ENCODE results near the gene NEO1. TPM values are rescaled to one million over a fixed set of nuclear protein-coding genes. Genes with fewer than 3 reads are reported as not detected.

The NEO1 gene
- total and polyA plus RNA-seq, 9 of the 15 experiments (the other 6 are each of a cell fraction or from before 2014, with no cell fraction given): 0.08 to 1.7 (median 0.48) TPM

GRCh38 chr15:73183071-73183470 lies 130.8 kb downstream of the NEO1 start:
- ATAC-seq (no peak), DNase-seq (ENCODE audit: extremely low read depth in 1 of 4, low spot score in 3 of 4) (no peak), FAIRE-seq (no peak)
- POLR2A ChIA-PET: no interaction called here
- H3K9me1 ChIP-seq (ENCODE audit: control insufficient read depth, insufficient read depth, low read length): no peaks in the 10 kb centered on the region
- no peaks in the 10 kb centered on the region for H3K36me3 ChIP-seq (ENCODE audit: control insufficient read depth, insufficient read depth, low read length)
- H3K4me2 ChIP-seq (ENCODE audit: insufficient read depth, low read length): no peak overlapping the region
- H3K4me3 ChIP-seq: no peak overlapping the region
- H3K27me3 ChIP-seq (ENCODE audit: control insufficient read depth in 2 of 2, insufficient read depth in 2 of 2, low read length in 2 of 2): no peaks in the 10 kb centered on the region
- H4K20me1 ChIP-seq (replicated peaks; ENCODE audit: control insufficient read depth, insufficient read depth, low read length): no peaks in the 10 kb centered on the region
- 3% methylated on average over 3 of the region's 3 CpGs for WGBS (ENCODE audit: insufficient coverage, low coverage, missing lambda C conversion rate)
- intact Hi-C loops (cut with micrococcal nuclease) (no loop called here), in situ Hi-C loops (cut with MboI) (no loop called here)
- no peak for TF ChIP-seq KHSRP (IDR thresholded peaks at IDR 0.05)
- TF ChIP-seq, protein P1, sequence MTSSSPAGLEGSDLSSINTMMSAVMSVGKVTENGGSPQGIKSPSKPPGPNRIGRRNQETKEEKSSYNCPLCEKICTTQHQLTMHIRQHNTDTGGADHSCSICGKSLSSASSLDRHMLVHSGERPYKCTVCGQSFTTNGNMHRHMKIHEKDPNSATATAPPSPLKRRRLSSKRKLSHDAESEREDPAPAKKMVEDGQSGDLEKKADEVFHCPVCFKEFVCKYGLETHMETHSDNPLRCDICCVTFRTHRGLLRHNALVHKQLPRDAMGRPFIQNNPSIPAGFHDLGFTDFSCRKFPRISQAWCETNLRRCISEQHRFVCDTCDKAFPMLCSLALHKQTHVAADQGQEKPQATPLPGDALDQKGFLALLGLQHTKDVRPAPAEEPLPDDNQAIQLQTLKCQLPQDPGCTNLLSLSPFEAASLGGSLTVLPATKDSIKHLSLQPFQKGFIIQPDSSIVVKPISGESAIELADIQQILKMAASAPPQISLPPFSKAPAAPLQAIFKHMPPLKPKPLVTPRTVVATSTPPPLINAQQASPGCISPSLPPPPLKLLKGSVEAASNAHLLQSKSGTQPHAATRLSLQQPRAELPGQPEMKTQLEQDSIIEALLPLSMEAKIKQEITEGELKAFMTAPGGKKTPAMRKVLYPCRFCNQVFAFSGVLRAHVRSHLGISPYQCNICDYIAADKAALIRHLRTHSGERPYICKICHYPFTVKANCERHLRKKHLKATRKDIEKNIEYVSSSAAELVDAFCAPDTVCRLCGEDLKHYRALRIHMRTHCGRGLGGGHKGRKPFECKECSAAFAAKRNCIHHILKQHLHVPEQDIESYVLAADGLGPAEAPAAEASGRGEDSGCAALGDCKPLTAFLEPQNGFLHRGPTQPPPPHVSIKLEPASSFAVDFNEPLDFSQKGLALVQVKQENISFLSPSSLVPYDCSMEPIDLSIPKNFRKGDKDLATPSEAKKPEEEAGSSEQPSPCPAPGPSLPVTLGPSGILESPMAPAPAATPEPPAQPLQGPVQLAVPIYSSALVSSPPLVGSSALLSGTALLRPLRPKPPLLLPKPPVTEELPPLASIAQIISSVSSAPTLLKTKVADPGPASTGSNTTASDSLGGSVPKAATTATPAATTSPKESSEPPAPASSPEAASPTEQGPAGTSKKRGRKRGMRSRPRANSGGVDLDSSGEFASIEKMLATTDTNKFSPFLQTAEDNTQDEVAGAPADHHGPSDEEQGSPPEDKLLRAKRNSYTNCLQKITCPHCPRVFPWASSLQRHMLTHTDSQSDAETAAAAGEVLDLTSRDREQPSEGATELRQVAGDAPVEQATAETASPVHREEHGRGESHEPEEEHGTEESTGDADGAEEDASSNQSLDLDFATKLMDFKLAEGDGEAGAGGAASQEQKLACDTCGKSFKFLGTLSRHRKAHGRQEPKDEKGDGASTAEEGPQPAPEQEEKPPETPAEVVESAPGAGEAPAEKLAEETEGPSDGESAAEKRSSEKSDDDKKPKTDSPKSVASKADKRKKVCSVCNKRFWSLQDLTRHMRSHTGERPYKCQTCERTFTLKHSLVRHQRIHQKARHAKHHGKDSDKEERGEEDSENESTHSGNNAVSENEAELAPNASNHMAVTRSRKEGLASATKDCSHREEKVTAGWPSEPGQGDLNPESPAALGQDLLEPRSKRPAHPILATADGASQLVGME (CRISPR knock-in tag; IDR thresholded peaks at IDR 0.05): no peak
- no peaks in the 10 kb centered on the region for H3K9me3 ChIP-seq (replicated peaks; ENCODE audit: control insufficient read depth, insufficient read depth, low read depth, low read length)
- CTCF ChIA-PET (ENCODE audit: low intra/inter-chr PET ratio): no interaction called here
- no peak overlapping the region for H2AFZ ChIP-seq (ENCODE audit: low read depth, low read length)
- H3K9ac ChIP-seq (ENCODE audit: insufficient read depth in 1 of 2, low read depth in 2 of 2, low read length in 2 of 2): no peak overlapping the region
- H3K79me2 ChIP-seq (ENCODE audit: control insufficient read depth, insufficient read depth, low read length): no peaks in the 10 kb centered on the region
- H3K27ac ChIP-seq (ENCODE audit: extremely low read depth, low read depth, low read length): no peak overlapping the region
- H3K4me1 ChIP-seq (replicated peaks in 1 of 2; ENCODE audit: control insufficient read depth in 2 of 2, insufficient read depth in 2 of 2, low read length in 2 of 2): no peaks in the 10 kb centered on the region
- no TSS peak for BruUV-seq (replicated peaks)
